NCI-H1105 (cell line): ENCODE measurements around the gene ATP8A2.
"Not testable (repeated sequence)": the region's sequence is repeated elsewhere in the genome, so short reads cannot be mapped to it uniquely, and the experiment has no call there.

Source experiments
- DNase-seq: peaks from one replicate; lab custom pipeline; 2025; lab: John Stamatoyannopoulos, UW

Gene ATP8A2

DNA sequence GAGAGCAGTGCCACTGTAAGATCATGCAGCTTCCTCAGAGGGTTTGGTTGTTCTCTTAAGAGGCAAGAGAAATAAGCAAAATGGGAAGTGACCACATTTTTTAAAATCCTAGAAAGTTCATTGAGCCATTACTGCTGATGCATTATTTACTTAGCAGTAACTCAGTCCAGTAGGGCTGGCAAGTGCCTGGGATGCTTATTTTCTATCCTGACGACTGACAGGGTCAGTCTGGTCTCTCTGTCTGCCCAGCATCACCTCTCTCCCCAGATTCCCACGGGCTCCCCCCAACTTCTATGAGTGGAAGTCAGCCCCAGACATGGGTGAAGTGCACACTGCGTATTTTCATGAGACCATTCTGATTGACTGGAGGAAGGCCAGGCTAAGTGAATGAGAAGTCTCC lies 669.7 kb downstream of the ATP8A2 start:
- no peak for DNase-seq

DNA sequence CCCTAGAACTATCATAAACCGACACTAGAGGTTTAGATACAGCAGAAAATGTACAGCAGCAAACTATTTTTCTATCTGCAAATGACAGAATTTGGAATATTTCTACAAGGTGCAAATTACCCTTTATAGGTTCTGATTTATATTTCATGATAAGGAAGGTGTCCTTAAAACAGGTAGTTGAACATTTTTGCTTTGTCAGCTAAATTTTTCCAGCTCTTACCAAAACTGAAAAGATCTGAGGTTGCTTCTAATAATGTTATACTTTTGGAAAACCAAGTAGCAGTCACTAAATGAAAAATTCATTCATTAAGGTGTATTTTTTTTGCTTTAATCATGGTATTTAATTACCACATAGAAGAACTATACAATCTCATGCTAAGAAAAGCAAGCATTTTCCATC lies 671.0 kb downstream of the ATP8A2 start:
- no peak for DNase-seq

DNA sequence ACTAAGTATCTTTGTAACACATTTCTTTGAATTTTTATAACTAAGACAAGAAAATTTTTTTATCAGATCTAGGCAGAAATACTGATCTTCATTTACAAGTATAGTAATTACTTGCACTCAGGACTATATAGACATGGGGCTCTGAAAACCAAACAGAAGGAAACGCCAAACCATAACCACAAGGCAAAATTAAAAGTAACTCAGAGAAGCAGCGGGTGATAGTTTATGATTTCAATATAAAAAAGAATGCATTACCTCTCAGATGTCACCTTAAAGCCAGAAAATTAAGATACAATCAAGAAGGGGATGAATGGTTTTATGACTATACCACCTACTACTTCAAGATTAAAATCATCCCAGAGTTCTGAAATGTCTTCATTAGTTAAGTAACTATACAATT lies 673.4 kb downstream of the ATP8A2 start:
- no peak for DNase-seq

DNA sequence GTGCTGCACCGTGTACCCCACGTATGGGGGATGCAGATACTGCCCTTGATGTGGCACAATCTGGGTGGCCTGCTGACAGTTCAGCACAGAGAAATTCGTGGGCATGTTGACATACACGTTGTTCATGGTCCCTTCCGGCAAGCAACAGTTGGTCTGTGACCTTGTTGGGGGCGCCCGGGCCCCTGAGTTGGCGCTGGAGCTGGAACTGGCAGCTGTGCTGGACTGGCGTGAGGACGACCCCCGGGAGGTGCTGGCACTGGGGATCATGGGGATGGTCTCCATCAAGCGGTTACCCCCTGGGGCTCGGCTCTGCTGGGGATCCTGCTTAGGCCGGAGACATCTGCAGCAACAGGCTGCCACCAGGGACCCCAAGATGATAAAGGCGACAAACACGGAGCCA lies 674.9 kb downstream of the ATP8A2 start:
- no peak for DNase-seq

DNA sequence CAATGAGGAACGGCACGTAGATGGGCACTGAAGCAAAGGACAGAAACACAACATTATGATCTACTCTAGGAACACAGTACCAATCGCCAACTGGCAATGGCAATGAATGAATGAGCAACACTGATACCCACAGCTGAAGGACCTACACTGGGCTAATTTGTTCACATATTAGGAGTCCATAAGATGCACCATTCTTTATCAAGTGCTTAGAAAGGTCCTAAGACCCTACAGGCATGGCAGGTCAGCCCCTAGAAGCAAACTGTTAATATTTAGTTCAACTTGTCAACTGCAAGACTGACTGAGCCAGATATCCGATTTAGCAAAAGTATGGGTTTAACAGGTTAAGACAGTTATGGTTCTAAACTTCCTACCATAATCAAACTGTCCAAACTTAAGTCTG lies 675.3 kb downstream of the ATP8A2 start:
- DNase-seq = no peak

DNA sequence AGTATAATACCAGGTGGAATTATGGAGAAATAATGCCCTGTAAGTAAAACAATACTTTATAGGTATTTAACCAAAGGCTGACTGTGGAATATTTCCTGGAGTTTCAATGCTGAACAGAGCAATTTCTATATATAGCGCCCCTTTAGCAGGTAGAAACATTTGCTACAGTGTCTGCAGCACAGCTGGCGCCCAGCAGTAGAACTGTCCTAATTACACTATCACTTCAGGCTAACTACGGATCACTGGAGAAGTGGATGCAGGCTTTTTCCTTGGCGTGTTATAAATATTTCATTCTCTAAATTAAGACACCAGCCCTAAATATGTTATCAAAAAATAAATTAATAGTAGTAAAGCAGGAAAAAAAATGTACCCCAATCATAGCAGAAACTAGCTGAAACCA lies 677.0 kb downstream of the ATP8A2 start:
- DNase-seq = no peak

DNA sequence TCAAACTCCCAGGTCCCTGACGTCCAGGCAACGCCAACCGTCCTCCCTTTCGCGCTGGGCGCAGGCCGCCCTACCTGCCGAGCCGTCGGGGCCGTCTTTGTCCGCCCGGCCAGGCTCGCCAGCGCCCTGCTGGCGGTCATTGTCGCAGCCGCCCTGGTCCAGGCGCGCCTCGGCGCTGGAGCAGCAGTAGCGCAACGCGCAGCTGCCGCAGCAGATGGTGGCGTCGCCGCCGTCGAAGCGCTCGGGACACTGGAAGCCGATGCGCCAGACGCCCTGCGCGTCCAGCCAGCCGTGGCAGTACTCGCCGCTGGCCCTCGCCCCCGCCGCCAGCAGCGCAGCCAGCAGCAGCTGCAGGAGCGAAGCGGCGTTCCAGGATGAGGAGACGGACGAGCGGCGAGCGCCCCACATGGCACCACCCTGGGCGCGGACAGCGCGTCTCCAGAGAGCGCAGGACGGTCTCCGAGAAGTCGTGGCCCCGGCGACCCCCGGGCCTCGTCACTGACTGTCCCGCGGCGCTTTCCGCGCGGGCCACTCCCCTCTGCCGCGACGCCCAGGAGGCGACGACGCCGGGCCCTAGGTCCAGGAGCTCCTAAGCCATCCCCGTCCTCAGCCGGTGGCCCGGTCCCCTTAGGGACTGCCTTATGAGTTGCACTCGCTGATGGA lies 678.9 kb downstream of the ATP8A2 start:
- DNase-seq = no peak

DNA sequence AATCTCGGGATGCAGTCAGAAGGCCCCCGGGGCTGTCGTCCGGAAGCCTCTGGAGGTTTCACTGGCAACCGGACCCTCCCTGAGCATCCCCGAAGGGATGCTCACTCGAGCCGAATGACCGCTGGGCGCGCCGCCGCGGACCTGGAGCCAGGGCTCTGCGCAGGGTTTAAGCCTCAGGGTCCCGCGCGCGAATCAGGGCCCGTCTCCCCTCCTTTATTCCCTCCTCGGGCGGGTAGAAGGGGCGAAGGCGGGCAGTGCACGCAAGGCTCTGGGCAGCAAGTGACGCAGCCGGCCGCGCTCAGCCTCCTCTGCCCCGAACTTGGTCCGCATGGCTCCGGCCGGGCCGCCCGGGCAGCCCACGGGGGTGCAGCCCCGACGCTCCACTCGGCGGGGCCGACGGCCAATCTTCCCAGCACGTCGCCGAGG lies 679.5 kb downstream of the ATP8A2 start:
- no peak for DNase-seq

DNA sequence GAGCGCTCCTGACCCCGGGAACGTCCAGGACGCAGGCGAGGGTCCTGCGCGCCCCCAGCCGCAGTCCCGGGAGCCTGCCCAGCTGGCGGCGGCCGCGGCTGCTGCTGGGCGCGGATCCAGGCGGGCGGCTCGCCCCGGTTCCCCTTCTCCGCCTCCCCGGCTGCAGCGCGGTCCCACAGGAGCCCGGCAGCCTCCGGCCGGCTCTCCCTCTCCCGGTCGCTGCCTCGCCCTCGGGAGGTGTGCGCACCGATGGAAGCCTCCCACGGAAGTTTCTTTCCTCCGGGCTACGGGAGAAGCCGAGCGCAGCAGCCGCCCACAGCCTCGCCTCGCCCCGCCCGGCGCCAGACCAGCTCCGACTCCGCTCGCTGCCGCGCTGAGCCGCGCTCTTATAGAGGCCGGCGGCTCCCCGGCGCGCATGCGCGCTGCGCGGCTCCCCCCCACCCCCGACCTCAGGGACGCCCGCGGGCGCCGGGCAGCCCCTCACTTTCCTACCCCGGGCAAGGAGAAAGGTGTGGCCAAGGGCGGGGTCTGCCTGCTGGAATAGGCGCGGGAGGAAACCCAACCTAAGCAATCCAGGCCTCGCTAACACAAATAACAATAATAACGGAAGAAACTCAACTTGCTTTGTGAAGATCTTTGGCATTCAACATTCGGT lies 680.0 kb downstream of the ATP8A2 start, which contains the start of gene SHISA2:
TSS of gene SHISA2 (minus strand) at position 360 of the 655 bp plus-strand sequence. CDS start 1,041 bp downstream, outside the sequence.
- peak; percentile 32 for DNase-seq

DNA sequence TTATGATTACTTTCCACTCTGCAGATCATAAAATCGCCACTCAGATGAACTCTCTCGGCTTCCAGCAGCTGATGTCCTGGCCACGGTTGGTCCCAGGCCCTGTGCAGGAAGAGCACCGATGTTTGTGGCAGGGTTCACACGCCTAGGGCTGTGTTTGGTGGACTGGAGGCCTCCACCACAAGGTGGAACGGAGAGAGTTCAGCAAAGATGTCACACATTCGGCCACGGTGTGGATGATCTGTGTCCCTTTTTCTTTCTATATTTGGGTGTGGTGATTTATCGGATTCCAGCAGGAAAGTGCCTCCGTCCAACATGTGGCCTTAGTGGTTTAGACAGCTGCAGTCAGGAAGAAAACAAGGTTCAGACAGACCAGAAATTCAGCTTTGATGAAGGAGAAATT lies 680.6 kb downstream of the ATP8A2 start:
- no peak for DNase-seq

DNA sequence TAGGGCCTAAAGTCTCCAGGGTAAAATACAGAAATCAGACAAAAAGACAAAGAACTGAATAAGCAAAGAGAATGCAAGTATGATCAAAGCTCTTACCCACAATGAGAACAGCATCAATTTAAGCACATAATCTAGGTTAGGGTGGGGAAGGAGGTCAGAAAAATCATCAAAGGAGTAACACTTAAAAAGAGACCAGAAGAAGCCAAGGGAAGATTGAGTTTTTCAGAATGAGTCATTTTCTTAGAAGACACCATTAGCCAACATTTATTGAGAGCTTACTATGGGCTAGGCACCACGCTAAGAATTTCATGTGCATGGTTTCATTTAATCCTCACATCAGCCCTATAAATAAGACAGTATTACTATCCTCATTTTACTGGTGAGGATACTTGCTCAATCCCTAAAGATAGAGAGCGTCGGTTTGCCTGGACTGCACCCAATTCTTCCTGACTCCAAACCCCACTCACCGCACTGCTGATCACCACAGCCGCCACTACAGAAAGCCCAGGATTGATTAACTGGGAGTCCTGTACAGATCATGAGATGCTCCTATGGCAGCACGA lies 681.7 kb downstream of the ATP8A2 start:
- no peak for DNase-seq

DNA sequence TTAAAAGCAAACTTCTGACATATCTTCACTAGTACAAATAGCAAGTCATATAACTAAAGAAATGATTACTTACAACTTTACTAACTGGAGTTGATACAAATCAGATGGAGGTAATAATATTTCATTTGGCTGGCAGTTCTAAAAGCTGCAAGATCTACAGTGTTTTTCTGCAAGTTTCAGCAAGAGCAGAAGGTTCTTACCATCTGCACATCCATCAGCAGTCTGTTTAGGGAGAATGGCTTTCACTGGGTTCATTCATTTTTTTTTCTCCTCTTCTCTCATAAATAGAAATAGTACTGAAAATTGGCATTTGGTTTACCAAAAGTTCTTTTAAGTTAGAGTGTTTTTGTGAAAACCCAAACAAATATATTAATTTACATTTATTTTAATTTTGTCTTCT lies 683.1 kb downstream of the ATP8A2 start:
- no peak for DNase-seq

DNA sequence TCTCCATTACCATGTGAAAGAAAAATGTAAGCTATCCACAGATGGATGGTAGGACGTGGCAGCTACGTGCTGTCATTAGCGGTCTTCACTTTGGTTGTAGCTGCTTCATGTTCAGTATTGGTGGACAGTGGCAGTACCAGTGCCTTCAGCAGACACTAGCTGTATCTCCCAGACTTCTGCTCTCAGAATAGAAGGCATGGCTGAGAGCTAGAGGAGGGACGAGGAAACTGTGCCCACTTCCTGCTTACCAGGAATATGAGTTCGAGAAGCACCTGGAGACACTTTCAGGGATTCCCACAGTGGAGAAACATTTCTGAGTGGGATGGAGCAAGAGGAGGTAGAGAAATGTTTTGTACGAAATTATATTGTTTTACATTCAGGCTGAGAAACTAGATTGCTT lies 686.9 kb downstream of the ATP8A2 start:
- no peak for DNase-seq

DNA sequence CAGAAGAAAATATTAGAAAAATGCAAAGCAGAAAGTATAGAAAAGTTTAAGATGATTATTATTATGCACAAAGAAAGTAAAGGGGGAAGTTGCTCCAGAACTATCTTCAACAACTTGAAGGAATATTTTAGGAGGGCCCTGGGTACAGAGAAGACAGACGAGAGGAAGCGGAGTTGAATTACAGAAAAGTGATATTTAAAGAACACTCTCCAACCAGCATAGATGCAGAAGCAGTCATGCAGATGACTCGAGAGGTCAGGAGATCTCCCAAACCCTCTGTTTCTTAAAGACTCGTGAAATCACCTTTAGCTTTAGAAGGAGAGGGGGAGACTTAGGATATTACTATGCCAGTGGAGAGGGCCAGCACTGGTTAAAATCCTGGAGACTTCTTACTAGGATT lies 688.6 kb downstream of the ATP8A2 start:
- no peak for DNase-seq

DNA sequence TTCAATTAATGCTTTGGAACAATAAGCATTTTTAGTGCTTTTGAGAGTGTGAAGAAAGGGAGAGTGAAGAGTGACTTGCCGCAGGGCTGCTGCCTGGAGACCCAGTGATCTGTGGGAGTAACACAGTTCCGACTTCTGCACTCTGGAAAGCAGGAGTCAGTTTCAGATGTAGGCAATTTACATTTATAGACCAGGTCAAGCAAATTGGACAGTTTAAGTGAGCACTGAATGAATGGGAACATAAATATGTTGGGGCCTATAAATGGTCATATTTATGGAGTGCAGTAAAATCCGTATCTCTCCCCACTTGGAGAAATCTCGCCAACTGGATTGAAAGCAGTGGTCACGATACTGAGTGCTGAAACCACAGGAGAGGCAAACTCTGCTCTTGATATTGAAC lies 689.5 kb downstream of the ATP8A2 start:
- DNase-seq = no peak

DNA sequence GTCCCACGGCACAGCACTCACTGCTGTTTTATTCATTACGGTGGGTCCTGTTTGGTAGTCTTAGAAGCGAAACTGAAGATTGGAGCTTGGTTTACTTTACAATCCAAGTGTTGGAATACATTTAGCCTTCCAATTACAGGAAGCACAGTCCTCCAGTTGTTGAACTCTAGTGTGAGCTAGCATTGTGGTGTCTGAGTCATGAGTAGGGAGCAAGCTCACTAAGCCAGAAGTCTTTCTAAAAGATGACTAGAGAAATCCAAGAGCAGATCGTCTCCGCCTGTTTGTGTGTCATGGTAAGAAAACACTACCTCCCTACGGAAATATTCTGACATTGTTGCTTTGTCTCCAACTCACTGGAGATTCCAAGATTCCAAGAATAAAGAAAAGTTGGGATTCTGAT lies 690.2 kb downstream of the ATP8A2 start:
- no peak for DNase-seq

DNA sequence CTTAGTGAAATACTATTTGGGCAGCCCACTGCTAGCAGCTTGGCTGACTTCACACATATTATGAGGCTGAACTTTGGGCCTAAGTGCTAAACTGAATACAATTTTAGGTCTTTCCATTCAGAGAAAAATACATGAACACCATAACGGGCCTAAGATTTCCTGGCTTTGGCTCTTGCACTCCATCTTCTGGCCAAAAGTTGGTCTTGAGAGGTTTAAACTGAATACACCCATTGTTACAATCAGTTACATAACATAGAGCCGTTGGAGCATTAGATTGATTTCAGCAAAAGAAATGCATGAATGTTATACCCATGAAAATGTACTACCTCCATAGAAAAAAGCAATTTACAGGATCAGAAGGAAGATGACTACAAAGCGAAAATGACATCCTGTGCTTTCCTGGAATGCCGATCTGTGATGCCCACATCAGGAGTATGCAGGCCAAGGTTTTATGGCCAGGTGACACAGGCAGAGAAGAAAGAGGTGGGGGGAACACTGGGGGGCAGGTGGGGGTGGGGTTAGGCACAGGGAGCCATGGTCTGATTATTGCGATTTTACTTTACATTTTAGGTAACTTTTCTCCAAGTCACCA lies 691.2 kb downstream of the ATP8A2 start:
- DNase-seq = no peak

DNA sequence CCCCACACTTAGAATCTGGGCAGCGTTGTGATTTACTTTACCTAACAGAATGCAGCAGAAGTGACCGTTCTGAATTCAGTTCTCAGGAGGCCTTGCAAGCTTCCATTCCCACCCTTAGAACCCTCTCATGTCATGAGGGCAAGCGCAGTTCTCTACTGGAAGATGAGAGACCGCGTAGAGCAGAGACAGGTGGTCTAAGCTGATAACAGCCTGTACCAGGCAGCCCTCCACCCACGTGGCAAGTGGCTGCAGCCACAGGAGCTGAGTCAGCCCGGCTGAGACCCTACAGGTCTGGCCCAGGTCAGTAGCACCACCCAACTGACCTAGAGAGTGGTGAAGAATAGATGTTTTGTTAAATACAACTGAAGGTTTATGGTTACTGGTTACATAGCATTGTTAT lies 694.7 kb downstream of the ATP8A2 start:
- DNase-seq = not testable (repeated sequence)

DNA sequence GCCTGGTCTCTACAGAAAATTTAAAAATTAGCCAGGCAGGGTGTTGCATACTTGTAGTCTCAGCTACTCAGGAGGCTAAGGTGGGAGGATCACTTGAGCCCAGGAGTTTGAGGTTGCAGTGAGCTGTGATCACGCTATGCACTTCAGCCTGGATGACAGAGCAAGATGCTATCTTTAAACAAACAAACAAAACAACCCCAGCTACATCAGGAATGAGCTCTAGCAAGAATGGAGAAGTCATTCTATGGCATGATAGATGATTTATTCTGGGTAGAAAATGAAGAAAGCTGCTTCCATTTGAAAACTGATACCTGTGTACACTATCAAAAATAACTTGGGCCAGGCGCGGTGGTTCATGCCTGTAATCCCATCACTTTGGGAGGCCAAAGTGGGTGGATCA lies 695.8 kb downstream of the ATP8A2 start:
- DNase-seq = no peak

DNA sequence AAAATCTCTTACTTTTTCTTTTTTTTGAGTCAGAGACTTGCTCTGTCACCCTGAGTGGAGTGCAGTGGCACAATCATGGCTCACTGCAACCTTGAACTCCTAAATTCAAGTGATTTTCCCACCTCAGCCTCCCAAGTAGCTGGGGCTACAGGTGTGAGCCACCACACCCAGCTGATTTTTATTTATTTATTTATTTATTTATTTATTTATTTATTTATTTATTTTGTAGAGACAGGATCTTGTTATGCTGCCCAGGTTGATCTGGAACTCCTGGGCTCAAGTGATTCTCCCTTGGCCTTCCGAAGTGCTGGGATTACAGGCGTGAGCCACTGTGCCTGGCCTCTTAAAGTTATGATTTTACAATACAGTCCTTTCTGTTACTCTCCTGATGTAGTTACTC lies 696.6 kb downstream of the ATP8A2 start:
- not testable (repeated sequence) for DNase-seq

DNA sequence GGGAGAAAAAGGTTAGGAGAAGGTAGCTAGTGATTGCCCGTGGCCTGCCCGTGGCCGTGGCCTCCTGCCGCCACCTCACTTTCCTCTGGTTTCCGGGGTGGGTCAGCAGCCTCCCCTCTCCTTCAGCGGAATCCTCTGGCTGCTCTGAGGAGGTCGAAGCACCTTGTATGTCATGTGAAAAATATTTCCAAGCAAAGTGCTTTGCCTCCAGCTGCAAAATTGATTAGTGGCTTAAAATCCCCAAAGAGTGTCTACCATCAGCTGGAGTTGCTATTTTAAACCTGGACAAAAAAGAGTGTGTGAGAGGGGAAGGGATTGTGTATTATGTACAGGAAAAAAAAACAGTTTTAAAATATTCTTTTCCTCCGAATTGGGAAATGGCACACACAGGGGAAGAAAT lies 697.9 kb downstream of the ATP8A2 start:
- not testable (repeated sequence) for DNase-seq

DNA sequence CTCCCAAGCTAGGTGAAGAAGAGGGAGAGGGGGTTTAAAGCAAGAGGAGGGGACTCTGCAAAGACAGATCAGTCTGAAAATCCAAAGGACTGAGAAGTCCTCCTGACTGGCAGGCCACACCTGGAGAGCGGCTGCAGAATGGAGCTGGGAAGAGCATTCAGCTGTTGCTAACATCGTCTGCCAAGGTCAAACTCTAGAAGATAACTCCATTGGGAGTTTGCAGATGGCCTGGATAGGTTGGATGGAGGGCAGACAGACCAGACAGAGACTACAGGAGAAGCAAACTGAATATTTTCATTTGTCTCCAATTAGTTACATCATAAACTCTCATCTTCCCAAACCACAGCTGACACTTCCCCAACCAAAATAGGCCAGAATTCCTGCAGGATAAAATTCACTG lies 699.9 kb downstream of the ATP8A2 start:
- DNase-seq = no peak

DNA sequence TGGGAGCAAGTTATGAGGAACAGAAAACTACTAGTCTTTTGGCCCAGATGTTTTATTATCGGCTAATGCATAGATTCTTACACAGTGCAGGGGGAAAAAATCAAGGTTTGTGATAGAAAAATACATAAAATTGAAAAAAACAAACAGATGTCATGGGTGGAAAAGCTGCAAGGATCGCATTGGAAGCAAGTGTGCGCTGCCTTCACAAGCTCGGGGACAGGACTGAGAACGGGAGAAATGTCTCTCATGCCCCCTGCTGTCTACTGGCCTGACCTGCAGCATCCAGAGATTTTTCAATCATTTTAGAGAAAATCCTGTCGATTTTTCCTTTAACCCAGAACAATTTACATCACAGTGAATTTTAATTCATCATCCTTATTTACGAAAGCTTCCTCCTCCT lies 700.6 kb downstream of the ATP8A2 start:
- DNase-seq = not testable (repeated sequence)
